HG02938 (cell line): ENCODE results near the gene FGD2.

Source experiments
- ATAC-seq: cut with Tn5 transposase; IDR thresholded peaks from one replicate; pipeline ENCODE4 v1.9.1; 2021; ENCODE audit warnings: mild to moderate bottlenecking, moderate library complexity; ENCODE audit not compliant: unreplicated experiment

Gene FGD2

GRCh38 chr6:37017606-37018197 lies 12.2 kb downstream of the FGD2 start:
- no peak for ATAC-seq

GRCh38 chr6:37018198-37019064 lies 13.0 kb downstream of the FGD2 start:
- peak; percentile 86 for ATAC-seq

DNA sequence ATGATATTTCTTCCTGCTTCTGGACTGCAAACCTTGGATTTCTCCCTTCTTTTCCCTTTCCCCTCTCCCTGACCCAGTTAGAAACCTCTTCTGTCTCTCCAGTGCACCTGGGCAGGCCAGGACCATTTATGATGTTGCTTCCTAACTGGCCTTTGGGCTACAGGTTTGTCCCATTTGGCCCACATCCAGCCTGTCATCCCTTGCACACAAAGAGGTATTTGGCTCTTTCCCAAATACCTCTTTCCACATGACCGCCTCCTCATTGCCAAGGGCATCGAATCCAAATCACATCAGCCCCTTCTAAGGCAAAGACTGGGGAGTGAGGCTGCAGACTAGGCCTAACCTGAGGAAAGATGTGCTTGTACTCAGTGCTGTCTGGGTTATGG lies 13.6 kb downstream of the FGD2 start:
- ATAC-seq = no peak

DNA sequence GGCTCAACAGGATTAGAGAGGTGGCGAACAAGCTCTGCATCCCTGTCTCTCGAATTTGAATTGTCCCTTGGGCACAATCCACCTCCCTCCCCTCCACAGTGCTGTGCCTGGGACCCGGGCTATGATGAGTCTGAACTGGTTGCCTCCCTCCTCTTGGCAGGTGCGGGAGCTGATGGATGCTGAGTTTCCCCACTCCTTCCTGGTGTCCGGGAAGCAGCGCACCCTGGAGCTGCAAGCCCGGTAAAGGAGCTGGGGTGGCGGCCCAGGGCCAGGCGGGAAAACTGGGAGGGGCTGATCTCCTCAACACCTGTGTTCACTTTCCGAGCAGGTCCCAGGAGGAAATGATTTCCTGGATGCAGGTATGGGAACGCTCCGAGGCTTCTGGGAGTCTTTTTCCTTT lies 14.9 kb downstream of the FGD2 start:
- ATAC-seq = no peak

DNA sequence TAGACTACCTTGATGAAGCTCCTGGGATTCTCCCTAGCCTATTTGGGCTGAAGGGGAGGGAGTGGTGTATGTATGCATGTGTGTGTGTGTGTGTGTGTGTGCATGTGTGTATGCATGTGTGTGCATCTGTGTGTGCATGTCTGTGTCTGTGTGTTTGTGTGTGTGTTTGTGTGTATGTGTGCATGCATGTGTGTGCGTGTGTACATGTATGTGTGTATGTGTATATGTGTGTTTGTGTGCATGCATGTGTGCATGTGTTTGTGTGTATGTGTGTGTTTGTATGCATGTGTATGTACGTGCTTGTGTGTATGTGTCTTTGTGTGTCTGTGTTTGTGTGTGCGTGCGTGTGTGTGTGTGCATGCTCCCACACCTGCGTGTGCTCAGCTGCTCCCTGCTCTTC lies 15.4 kb downstream of the FGD2 start:
- ATAC-seq = no peak

- ATAC-seq = no peak
Observed at GRCh38 chr6:37021356-37022129, 16.1 kb downstream of the FGD2 start.

DNA sequence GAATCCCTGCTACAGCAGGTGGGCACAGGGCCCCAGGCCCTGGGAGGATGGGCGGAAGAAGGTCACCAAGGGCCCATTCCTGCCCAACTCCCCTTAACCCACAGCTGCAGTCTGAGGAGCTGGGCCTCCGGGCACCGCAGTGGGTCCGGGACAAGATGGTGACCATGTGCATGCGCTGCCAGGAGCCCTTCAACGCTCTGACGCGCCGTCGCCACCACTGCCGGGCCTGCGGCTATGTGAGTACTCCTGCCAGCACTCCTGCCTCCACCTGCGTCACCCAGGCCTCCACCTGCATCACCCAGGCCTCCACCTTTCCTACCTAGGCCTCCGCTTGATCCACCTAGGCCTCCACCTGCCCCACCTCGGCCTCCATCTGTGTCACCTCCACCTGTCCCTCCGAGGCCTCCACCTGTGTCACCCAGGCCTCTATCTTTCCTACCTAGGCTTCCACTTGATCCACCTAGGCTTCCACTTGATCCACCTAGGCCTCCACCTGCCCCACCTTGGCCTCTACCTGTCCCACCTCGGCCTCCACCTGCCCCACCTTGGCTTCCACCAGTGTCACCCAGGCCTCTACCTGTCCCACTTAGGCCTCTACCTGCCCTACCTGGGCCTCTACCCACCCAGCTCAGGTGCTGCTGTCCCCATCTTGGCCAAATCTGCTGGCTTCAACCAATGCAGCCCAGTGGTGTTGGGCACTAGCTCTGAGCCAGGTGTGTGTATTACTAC lies 16.8 kb downstream of the FGD2 start:
- no peak for ATAC-seq

DNA sequence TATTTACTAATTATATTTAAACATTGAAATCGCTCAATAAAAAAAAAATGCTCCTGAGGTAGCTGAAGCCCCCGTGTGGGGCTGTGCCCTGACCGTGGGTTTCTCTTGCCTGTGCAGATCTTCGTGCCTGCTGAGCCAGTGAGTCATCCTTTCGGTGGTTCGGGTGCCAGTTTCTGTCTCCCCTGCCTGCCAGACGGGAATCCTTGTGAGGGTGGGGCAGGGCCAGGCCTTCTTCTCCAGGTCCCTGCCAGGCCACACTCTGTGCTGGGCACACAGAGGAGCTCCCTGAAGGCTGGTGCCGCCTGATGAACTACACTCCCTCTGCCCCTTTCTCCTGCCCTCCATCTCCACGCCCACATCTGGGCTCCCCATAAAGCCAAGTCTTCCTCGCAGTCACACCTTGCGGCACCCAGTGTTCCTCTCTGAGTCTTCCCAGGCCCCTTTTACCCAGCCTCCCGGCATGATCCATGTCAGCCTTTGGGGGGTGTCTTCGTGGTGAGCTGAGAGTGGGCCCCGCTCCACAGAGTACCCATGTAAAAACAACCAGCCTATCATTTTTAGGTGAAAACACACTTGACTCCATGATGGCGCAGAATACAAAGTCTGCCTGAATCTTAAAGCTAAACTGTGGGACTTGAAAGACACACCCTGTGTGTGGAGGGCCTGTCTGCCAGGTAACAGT lies 19.3 kb downstream of the FGD2 start:
- ATAC-seq = no peak

GRCh38 chr6:37025621-37026466 lies 20.4 kb downstream of the FGD2 start:
- ATAC-seq = no peak

GRCh38 chr6:37027036-37027720 lies 21.7 kb downstream of the FGD2 start:
- no peak for ATAC-seq

GRCh38 chr6:37027811-37028469 lies 22.5 kb downstream of the FGD2 start:
- ATAC-seq = no peak

DNA sequence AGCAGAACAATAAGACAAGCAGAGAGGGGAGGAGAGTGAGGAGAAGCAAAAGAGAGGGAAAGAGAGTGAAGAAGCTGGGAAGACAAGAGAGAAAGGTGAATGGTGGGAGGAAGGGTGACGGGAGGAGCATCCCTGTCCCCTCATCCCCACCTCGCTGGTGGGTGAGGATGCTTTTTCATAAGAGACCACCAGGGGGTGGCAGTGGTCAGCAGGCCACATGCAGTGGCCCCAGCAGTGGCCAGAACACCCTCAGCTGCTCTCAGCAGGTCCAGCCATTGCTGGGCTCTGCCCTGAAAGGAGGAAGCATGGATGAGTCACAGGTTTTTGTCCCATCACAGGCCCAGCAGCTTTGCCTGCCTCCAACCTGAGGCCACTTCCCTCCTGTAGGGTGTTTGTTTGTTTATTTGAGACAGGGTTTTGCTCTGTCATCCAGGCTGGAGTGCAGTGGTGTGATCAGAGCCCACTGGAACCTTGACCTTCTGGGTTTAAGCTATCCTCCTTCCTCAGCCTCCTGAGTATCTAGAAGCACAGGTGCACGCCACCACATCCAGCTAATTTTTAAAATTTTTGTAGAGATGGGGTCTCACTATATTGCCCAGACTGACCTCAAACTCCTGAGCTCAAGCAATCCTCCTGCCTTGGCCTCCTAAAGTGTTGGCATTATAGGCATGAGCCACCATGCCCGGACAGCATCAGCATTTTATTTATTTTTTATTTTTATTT lies 24.0 kb downstream of the FGD2 start:
- no peak for ATAC-seq

- ATAC-seq = no peak
Observed at GRCh38 chr6:37030599-37030998, 25.1 kb downstream of the FGD2 start.

- no peak for ATAC-seq
Observed at GRCh38 chr6:37032239-37032638, 26.8 kb downstream of the FGD2 start.

DNA sequence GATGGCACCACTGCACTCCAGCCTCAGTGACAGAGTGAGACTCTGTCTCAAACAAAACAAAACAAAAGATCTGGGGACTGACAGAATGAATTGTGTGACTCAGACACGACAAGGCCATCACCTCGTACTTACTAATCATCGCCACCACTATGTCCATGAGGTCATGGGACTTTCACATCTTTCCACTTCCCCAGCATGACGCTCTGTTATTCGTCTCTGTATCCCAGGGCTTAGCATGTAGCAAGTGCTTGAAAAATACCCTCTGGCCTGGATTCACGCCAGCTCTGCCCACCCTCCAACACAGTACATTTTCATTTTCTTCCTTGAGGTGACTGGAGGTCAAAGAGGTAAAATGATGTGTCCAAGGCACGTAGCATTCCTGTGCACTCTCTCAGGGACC lies 27.8 kb downstream of the FGD2 start:
- no peak for ATAC-seq

- no peak for ATAC-seq
Observed at GRCh38 chr6:37033819-37034795, 28.7 kb downstream of the FGD2 start.

GRCh38 chr6:37036146-37036545 lies 30.7 kb downstream of the FGD2 start:
- ATAC-seq = no peak
